Fibroblast of lung (primary cell): Measurements from ENCODE around the gene ATP2A1.

Experiments used
- EZH2 ChIP-seq: IDR thresholded peaks from 2 replicates; pipeline ENCODE4 v1.5.1; 2012; ENCODE audit warnings: low read length, control low read depth, mild to moderate bottlenecking; ENCODE audit errors: missing control alignments
- TF ChIP-seq, protein P1 (sequence below), 2 donors: IDR thresholded peaks in 1 of 2; conservative IDR thresholded peaks in 1 of 2; 1 replicate in 1 of 2; 2 replicates in 1 of 2; pipeline ENCODE4 v1.5.1; 2011 to 2012; ENCODE audit warnings: low read length in 2 of 2, control low read depth in 1 of 2, inconsistent platforms in 1 of 2, low read depth in 1 of 2, mild to moderate bottlenecking in 1 of 2

DNA sequence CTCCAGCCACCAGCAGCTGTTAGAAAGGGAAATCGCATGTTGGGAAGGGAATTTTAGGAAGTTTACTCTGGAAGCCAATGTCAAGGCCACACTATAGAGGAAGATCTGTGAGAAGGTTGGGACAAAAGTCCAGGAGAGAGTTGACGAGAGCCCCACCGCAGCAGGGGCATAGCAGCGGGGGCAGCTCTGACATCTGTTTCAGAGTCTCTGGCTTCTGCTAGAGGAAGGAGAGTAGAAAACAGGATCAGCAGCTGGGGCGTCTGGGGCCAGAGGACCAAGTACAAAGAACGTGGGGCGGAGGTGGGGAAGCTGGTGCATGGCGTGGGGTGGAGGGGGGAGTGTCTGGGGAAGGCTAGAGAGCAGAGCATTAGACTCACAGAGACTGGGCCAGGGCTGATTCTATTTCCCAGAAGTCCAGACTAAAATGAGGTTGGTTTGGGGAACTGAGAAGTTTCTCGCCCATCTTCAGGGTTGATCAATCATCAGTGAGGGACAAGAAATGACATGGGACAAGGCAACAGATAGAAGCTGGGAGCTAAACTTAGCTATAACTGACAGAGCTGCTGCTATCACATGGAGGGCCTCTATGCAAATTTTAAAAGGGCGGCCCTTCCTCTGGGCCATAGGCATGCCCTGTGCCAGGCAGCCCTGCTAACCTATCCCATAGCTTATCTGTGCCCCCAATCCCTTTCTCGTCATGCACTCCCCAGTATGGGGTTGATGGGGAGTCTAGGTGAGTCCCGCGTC is 45.5 kb downstream of the ATP2A1 start:
- TF ChIP-seq, protein P1, sequence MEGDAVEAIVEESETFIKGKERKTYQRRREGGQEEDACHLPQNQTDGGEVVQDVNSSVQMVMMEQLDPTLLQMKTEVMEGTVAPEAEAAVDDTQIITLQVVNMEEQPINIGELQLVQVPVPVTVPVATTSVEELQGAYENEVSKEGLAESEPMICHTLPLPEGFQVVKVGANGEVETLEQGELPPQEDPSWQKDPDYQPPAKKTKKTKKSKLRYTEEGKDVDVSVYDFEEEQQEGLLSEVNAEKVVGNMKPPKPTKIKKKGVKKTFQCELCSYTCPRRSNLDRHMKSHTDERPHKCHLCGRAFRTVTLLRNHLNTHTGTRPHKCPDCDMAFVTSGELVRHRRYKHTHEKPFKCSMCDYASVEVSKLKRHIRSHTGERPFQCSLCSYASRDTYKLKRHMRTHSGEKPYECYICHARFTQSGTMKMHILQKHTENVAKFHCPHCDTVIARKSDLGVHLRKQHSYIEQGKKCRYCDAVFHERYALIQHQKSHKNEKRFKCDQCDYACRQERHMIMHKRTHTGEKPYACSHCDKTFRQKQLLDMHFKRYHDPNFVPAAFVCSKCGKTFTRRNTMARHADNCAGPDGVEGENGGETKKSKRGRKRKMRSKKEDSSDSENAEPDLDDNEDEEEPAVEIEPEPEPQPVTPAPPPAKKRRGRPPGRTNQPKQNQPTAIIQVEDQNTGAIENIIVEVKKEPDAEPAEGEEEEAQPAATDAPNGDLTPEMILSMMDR (conservative IDR thresholded peaks at IDR 0.05 in 1 of 2, IDR thresholded peaks at IDR 0.05 in 1 of 2; ENCODE audit: low read depth in 1 of 2, low read length in 2 of 2): no peak
- no peak for TF ChIP-seq EZH2
